NCI-H526 (cell line): ENCODE data around the gene AFAP1L1.

ENCODE experiments used
- DNase-seq, 2 experiments: peaks; one replicate each; lab custom pipeline; 2025; lab: John Stamatoyannopoulos, UW

Gene AFAP1L1

DNA sequence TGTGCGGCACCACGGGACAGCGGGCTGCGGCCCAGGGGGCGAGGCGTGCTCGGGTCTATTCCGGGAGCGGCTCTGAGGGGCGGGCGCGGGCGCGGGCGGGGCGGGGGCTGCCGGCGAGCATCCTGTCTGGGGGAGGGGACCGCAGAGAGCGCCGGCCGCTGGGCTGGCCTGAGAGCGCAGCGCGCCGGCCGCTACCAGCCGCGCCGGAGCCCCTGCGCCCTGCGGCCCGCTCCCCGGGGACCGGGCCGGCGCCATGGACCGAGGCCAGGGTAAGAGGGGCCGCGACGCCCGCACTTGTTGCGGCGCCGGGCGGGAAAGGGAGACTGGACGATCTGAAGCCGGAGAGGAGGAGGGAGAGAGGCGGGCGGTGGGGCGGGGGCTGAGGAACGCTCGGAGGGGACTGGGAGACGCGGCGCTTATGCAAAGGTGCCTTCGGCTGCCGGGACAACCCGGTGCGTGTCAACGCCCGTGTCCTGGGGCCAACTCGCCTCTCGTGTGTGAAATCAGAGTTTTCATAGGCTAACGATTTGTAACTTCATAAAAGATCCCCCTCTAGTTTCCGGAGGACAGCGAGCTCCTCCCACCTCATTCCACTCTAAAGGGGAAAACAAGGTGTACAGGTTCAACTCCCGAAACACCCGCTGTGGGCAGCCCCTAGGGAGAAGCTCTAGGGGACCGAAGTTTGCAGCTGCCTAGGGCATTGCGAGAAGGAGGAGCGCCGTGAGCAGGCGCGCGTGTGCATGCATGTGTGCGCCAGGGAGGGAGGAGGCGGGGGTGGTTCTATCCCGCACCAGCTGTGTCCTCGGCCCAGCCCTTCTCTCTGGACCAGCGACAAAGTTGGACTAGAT lies at the start of gene AFAP1L1:
AFAP1L1 (plus strand) TSS at position 144 of the 848 bp plus-strand sequence; CDS start at position 254, 110 bp downstream.
- peak in 1 of 2 experiments; percentile 63 for DNase-seq

DNA sequence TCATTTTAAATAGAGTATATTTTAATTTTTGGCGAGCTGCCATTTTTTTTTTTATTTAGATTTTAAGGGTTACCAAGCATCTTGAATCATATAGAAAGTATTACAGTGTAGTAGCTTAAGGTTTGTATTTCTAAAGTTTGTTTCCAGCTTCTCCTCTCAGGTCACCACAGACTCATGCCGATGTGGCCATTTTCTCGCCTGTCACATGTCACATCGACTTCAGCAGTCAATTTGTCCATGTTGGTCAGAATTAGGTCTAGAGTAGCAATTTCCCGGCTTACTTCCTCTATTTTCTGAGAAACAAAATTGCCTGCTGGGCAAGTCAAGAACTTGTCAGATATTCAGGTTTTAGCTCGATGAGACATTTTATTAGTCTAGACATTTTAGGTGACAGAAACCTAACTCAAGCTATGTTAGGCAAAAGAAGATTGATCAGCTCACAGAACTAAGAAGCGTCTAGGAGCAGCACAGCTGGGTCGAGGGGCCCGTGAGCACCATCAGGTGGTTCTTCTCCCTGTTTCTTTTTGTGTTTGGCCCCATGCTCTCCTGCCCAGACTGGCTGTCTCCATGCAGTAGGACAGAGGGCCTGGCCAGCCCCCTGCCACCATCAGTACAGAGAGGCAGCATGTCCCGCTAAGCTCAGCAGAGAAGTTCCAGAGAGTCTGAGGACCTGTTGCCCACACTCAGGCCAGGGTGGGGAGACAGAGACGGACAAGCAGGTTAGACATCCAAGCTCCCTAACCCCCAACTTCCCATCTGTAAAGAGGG lies 48.4 kb upstream of the AFAP1L1 start:
- DNase-seq, result no peak

GRCh38 chr5:149224282-149224681 lies 47.4 kb upstream of the AFAP1L1 start:
- no peak for DNase-seq

DNA sequence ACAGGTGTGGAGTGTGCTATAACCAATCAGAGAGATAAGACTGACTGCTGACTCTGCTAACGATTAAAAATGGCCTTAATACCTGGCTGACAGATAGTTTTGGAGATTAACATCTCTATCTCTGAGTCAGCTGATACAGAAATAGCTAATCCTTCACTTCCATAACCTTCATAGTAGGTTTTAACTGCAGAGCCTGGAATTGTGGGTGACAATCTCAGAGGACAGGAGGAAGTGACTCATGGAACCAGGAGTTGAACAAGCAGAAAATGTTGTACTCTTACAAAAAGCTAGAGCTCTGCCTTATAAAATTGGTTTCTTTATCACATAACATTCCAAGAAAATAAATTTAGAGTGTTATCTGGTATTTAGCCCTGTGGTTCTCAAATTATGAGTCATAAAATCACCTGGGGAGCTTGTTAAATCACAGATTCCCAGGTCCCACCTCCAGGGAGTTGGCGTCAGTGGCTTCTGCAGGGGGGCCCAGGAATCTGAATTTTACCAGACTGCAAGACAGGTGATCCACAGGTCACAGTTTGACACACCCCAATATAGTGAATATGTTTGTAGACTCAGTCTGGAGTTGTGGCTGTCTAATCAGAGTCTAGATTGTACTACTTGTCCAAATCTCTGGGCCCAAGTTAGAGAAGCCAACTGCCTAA lies 44.4 kb upstream of the AFAP1L1 start:
- no peak for DNase-seq

- DNase-seq, result peak; percentile 20 to 33
Observed at GRCh38 chr5:149228618-149229297, 42.9 kb upstream of the AFAP1L1 start.

GRCh38 chr5:149229298-149229937 lies 42.2 kb upstream of the AFAP1L1 start:
- DNase-seq, result no peak

- DNase-seq, result no peak
Observed at GRCh38 chr5:149235841-149236240, 35.8 kb upstream of the AFAP1L1 start.

DNA sequence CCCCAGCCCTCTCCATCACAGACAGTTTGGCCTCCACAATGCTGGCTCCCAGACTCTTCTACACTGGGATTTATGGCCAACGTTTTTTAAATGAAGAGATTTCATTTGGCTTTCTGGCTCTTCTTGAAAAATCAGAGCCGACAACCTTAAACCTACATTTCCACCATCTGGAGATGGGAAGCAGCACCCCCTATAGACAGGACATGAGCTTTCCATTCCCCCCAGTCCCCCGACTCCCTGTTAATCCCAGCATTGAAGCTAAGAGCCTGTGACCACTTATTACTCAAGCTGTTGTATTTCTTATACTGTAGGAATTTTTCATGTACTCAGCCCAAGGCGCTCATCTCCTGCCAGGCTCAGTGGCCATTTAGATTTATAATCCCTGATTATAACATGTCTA lies 34.0 kb upstream of the AFAP1L1 start:
- no peak for DNase-seq

DNA sequence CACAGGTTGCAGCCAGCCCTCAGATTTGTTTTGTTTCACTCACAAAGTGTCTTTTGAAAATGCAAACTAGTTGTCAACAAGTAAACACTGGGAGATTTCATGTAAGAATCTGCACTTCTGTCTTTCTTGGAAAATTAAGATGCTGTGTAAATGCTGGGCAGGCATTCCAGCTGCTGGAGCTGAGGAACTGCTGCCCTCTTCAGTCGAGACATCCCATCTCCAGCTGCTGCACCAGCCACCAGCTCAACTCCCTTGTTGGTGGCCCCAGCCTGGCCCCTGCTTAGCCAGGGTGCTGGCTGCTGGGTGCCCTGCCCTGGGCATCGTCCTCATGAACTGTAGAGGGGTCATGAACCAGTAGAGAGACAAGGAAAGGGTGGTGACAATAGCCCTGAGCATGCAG lies 33.1 kb upstream of the AFAP1L1 start:
- no peak for DNase-seq

DNA sequence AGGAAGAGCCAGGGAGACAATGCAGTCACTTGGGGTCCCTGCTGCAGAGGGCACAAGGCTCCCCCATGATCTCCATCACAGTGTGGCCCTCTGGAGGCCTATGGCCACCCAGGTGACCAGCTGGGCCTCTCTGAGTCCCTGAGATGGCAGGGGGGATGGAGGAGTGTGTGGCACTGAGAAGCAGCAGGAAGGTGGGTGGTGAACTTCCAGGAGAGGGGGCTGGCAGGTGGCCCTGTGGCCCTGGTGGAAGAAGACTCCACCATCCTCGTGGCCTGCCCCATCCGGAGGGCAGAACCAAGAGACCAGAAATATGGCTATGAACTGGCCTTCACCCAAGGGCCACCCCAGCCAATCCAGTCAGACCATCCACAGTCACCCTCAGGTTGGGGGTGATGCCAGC lies 31.7 kb upstream of the AFAP1L1 start:
- DNase-seq, result no peak

- no peak for DNase-seq
Observed at GRCh38 chr5:149240354-149240998, 31.2 kb upstream of the AFAP1L1 start.

DNA sequence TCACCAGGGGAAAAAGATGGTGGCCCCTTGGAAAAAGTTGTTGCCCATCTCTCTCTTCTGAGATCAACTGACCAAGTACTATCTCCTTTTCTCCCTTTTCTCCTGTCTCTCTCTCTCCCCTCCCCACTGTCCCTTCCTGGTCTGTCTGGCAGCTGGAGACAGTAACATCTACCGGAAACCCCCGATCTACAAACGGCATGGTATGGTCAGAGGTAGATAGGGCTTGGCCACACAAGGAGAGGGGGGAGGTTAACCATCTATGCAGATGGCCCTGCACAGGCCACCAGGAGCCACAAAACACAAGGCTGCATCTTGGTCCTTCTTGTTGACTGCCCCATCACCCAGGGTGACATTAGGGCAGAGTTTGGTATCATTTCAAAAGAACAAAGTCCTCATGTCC lies 29.3 kb upstream of the AFAP1L1 start:
- DNase-seq, result no peak

DNA sequence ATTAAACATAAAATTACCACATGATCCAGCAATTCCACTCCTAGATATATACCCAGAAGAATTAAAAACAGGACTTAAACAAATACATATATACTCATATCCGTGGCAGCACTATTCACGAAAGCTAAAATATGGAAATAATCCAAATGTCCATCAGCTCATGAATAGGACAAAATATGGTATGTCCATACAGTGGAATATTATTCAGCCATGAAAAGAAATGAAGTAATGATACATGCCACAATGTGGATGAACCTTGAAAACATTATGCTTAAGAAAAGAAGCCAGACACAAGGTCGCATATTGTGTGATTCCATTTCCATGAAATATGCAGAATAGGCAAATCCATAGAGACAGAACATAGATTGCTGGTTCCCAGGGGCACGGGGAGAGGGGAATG lies 24.8 kb upstream of the AFAP1L1 start:
- no peak for DNase-seq

DNA sequence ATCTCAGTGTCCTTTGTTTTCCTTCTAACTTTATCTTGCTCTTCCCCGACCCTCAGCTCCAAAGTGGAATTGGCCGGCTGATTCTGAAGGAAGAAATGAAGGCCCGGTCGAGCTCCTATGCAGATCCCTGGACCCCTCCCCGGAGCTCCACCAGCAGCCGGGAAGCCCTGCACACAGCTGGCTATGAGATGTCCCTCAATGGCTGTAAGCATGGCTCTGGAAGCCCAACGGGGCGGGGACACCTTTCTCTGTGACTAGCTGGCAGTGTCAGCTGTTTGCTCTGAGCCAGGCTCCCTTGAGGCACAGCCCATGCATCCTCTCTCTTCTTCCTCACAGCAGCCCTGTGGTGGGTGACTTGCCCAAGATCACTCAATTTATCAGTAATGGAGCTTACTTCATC lies 23.9 kb upstream of the AFAP1L1 start:
- no peak for DNase-seq

DNA sequence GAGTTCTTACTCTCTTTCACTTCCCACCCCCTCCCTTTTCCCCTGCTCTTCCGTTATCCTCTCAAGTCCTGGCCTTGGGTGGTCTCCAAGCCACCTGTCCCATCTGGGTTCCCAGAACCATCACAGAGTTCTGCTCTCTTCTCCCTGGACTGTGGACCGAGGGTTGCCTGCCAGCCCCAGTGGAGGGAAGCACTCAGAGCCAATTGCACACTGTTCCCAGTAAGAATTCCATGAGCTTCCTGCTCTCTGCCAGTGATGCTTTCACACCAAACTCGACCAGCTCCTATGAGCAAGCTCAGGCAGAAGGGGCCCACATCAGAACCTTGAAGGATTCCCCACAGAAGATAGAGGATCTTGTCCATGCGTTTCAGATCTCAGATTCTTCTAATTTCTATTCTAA lies 20.1 kb upstream of the AFAP1L1 start:
- DNase-seq, result no peak

DNA sequence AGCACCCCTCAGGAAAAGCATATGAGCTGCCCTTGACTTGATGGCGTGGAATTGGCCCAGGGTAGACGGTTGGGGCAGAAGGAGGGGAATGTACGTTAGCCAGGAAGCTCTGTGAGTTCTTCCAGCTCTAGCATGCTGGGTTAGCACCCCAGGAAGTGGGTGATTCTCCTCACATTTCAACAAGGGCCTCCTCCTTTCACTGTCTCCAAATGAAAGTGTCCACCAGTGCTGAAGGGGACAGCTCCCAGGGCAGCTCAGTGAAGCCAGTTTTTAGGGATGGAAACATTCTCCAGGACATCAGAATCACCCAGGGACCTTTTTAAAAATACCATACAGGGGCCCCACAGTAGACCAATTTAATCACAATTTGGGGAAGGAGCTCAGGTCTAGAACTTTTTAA lies 17.2 kb upstream of the AFAP1L1 start:
- DNase-seq, result no peak

- no peak for DNase-seq
Observed at GRCh38 chr5:149256451-149256850, 15.2 kb upstream of the AFAP1L1 start.

- no peak for DNase-seq
Observed at GRCh38 chr5:149257131-149257530, 14.5 kb upstream of the AFAP1L1 start.

- DNase-seq, result no peak
Observed at GRCh38 chr5:149257889-149258705, 13.6 kb upstream of the AFAP1L1 start.

GRCh38 chr5:149260761-149261160 lies 10.9 kb upstream of the AFAP1L1 start:
- no peak for DNase-seq
